ENCODE measurements around the gene HIVEP2. TPM values are rescaled to one million over a fixed set of nuclear protein-coding genes. Genes with fewer than 3 reads are reported as not detected.

Gene HIVEP2
- total RNA-seq, 1 donor from 2014 or later = 11.8 TPM

- Mint-ChIP-seq H3K27ac (peak overlapping the region; percentile 84), H3K4me3 (ENCODE audit: low read depth) (peak overlapping the region; percentile 50), H3K36me3 (ENCODE audit: insufficient read depth) (no peaks in the 10 kb centered on the region), H3K4me1 (ENCODE audit: low read depth) (peaks cover 37% of the 10 kb centered on the region), H3K27me3 (peaks cover 2% of the 10 kb centered on the region), H3K9me3 (ENCODE audit: low read depth) (no peaks in the 10 kb centered on the region)
- TF ChIP-seq CTCF (IDR thresholded peaks at IDR 0.05; ENCODE audit: unreplicated experiment) = no peak
- no peak for DNase-seq (ENCODE audit: low spot score, unreplicated experiment)
Observed at GRCh38 chr6:142885182-142885867, 59.7 kb downstream of the HIVEP2 start.

- peak overlapping the region; percentile 84 for H3K27ac Mint-ChIP-seq
- TF ChIP-seq CTCF (IDR thresholded peaks at IDR 0.05; ENCODE audit: unreplicated experiment) = no peak
- no peaks in the 10 kb centered on the region for H3K36me3 Mint-ChIP-seq (ENCODE audit: insufficient read depth)
- DNase-seq (ENCODE audit: low spot score, unreplicated experiment) = no peak
- peak overlapping the region; percentile 50 for H3K4me3 Mint-ChIP-seq (ENCODE audit: low read depth)
- H3K27me3 Mint-ChIP-seq = peaks cover 10% of the 10 kb centered on the region
- H3K4me1 Mint-ChIP-seq (ENCODE audit: low read depth) = peaks cover 37% of the 10 kb centered on the region
- no peaks in the 10 kb centered on the region for H3K9me3 Mint-ChIP-seq (ENCODE audit: low read depth)
Observed at GRCh38 chr6:142884214-142885035, 60.6 kb downstream of the HIVEP2 start.

- no peaks in the 10 kb centered on the region for H3K9me3 Mint-ChIP-seq (ENCODE audit: low read depth)
- no peaks in the 10 kb centered on the region for H3K36me3 Mint-ChIP-seq (ENCODE audit: insufficient read depth)
- H3K27me3 Mint-ChIP-seq = peaks cover 15% of the 10 kb centered on the region
- DNase-seq (ENCODE audit: low spot score, unreplicated experiment) = no peak
- peaks cover 37% of the 10 kb centered on the region for H3K4me1 Mint-ChIP-seq (ENCODE audit: low read depth)
- no peak overlapping the region for H3K4me3 Mint-ChIP-seq (ENCODE audit: low read depth)
- TF ChIP-seq CTCF (IDR thresholded peaks at IDR 0.05; ENCODE audit: unreplicated experiment) = no peak
- H3K27ac Mint-ChIP-seq = no peak overlapping the region
Observed at GRCh38 chr6:142883011-142883410, 62.0 kb downstream of the HIVEP2 start.

- no peak for DNase-seq (ENCODE audit: low spot score, unreplicated experiment)
- Mint-ChIP-seq H3K36me3 (ENCODE audit: insufficient read depth) (no peaks in the 10 kb centered on the region), H3K27me3 (peaks cover 15% of the 10 kb centered on the region), H3K4me3 (ENCODE audit: low read depth) (no peak overlapping the region), H3K9me3 (ENCODE audit: low read depth) (no peaks in the 10 kb centered on the region), H3K27ac (peak overlapping the region; percentile 11), H3K4me1 (ENCODE audit: low read depth) (peaks cover 32% of the 10 kb centered on the region)
- no peak for TF ChIP-seq CTCF (IDR thresholded peaks at IDR 0.05; ENCODE audit: unreplicated experiment)
Observed at GRCh38 chr6:142881761-142882160, 63.2 kb downstream of the HIVEP2 start.

- no peak for DNase-seq (ENCODE audit: low spot score, unreplicated experiment)
- no peak for TF ChIP-seq CTCF (IDR thresholded peaks at IDR 0.05; ENCODE audit: unreplicated experiment)
- peaks cover 15% of the 10 kb centered on the region for H3K27me3 Mint-ChIP-seq
- peaks cover 28% of the 10 kb centered on the region for H3K4me1 Mint-ChIP-seq (ENCODE audit: low read depth)
- no peaks in the 10 kb centered on the region for H3K9me3 Mint-ChIP-seq (ENCODE audit: low read depth)
- no peaks in the 10 kb centered on the region for H3K36me3 Mint-ChIP-seq (ENCODE audit: insufficient read depth)
- no peak overlapping the region for H3K4me3 Mint-ChIP-seq (ENCODE audit: low read depth)
- no peak overlapping the region for H3K27ac Mint-ChIP-seq
Observed at GRCh38 chr6:142881290-142881689, 63.7 kb downstream of the HIVEP2 start.

Data from progenitor cell of endocrine pancreas (in vitro differentiated cells).